Mucosa of descending colon (tissue), 3 donors: ENCODE results near the gene PUM1. TPM values are rescaled to one million over a fixed set of nuclear protein-coding genes. Genes with fewer than 3 reads are reported as not detected.

Experiments
- ATAC-seq: fragments of 200-7000 bp; cut with Tn5 transposase; one replicate; pipeline ENCODE4 v1.9.1; 2020; ENCODE audit warnings: mild to moderate bottlenecking, moderate library complexity
- DNase-seq, 3 donors: peaks; one replicate each; pipeline ENCODE4 v3.0.0-alpha.2; 2020
- H3K36me3 ChIP-seq: fragments of 200-600 bp; one replicate; pipeline ENCODE4 v1.8.0; 2021; ENCODE audit warnings: low read depth, mild to moderate bottlenecking
- H3K4me1 ChIP-seq: fragments of 200-600 bp; one replicate; pipeline ENCODE4 v1.8.0; 2021; ENCODE audit warnings: low read depth, mild to moderate bottlenecking
- H3K4me3 ChIP-seq: fragments of 200-600 bp; one replicate; pipeline ENCODE4 v1.8.0; 2021; ENCODE audit warnings: mild to moderate bottlenecking
- H3K9me3 ChIP-seq: fragments of 200-600 bp; one replicate; pipeline ENCODE4 v1.8.0; 2021; ENCODE audit warnings: mild to moderate bottlenecking
- CTCF ChIP-seq: fragments of 200-600 bp; IDR thresholded peaks from one replicate; pipeline ENCODE4 v1.8.0; 2022; ENCODE audit warnings: antibody characterized with exemption, mild to moderate bottlenecking
- intact Hi-C, 2 donors: fragments of 100-400 bp; cut with DNase I in 1 of 2; cut with micrococcal nuclease in 1 of 2; formaldehyde crosslinking; loops; one replicate each; pipeline versions ENCODE4 v1.11.0 to v1.11.1; 2022; cut with DNase I, micrococcal nuclease
- total RNA-seq, 3 donors: library from RNA; stranded (reverse); fragmentation: NEBNext Ultra II Directional in 2 of 3; extraction: Animal tissue kit (Norgen Biotek cat#: 25700) in 2 of 3; gene quantifications; one replicate each; pipeline versions ENCODE4 v1.2.1 to v1.2.4, GENCODE V29; 2021 to 2023
- donor health status: DM: no; HTN: no; CAD: no; lungs with moderate emphysema.
- donor health status: DM: no; HTN: no; CAD: no.
- donor health status: DM: no; HTN: yes; CAD: no.

PUM1 gene
- total RNA-seq, 3 donors from 2014 or later, result 116 to 135 (median 127) TPM

- ATAC-seq, result no peak
- Histone ChIP-seq H3K9me3 (no peaks in the 10 kb centered on the region), H3K36me3 (peaks cover 5% of the 10 kb centered on the region), H3K4me3 (no peak overlapping the region), H3K4me1 (peaks cover 8% of the 10 kb centered on the region)
- intact Hi-C loops, result no loop called here
- no peak for DNase-seq
- no peak for TF ChIP-seq CTCF
Measured at GRCh38 chr1:30971496-30971895, 94.0 kb downstream of the PUM1 start.

GRCh38 chr1:30969903-30970302, 95.6 kb downstream of the PUM1 start:
- H3K36me3 ChIP-seq, result peaks cover 5% of the 10 kb centered on the region
- intact Hi-C loops, result no loop called here

GRCh38 chr1:30968220-30968971, 97.1 kb downstream of the PUM1 start:
- ATAC-seq (no peak), DNase-seq (no peak)
- Histone ChIP-seq H3K9me3 (no peaks in the 10 kb centered on the region), H3K4me1 (no peaks in the 10 kb centered on the region), H3K4me3 (no peak overlapping the region), H3K36me3 (no peaks in the 10 kb centered on the region)
- no peak for TF ChIP-seq CTCF
- intact Hi-C loops, result no loop called here

More at GRCh38 chr1:30969903-30970302, 95.6 kb downstream of the PUM1 start:
- no peak for ATAC-seq
- no peaks in the 10 kb centered on the region for H3K4me1 ChIP-seq
- no peak overlapping the region for H3K4me3 ChIP-seq
- no peaks in the 10 kb centered on the region for H3K9me3 ChIP-seq
- no peak for DNase-seq
- no peak for TF ChIP-seq CTCF

- ATAC-seq, result peak; percentile 27
- H3K36me3 ChIP-seq, result no peaks in the 10 kb centered on the region
- no peaks in the 10 kb centered on the region for H3K4me1 ChIP-seq
- no peaks in the 10 kb centered on the region for H3K9me3 ChIP-seq
- no peak for TF ChIP-seq CTCF
- no peak overlapping the region for H3K4me3 ChIP-seq
- intact Hi-C loops, result no loop called here
- DNase-seq, result no peak
Measured at GRCh38 chr1:30966690-30967369, 98.7 kb downstream of the PUM1 start.

- TF ChIP-seq CTCF, result no peak
- DNase-seq, result no peak
- no peaks in the 10 kb centered on the region for H3K36me3 ChIP-seq
- no peak for ATAC-seq
- H3K4me3 ChIP-seq, result no peak overlapping the region
- intact Hi-C loops, result no loop called here
- no peaks in the 10 kb centered on the region for H3K4me1 ChIP-seq
- no peaks in the 10 kb centered on the region for H3K9me3 ChIP-seq
Measured at GRCh38 chr1:30965924-30966599, 99.5 kb downstream of the PUM1 start.
